GM12878 (cell line): Measurements from ENCODE around the gene CXXC4. TPM values are rescaled to one million over a fixed set of nuclear protein-coding genes. Genes with fewer than 3 reads are reported as not detected.

ENCODE experiments used
- ATAC-seq: fragments of 200-7000 bp; cut with Tn5 transposase; 3 replicates; pipeline ENCODE4 v1.9.1; 2020; ENCODE audit warnings: mild to moderate bottlenecking, moderate library complexity
- BruUV-seq: library from RNA; stranded (reverse); fragments of 400-500 nt; replicated peaks from 2 replicates; lab custom pipeline; 2021; lab: Mats Ljungman, UMichigan
- CTCF ChIA-PET: fragments of 300-600 bp; sonication (Branson Sonifier 250); formaldehyde crosslinking; extraction: SDS; loops from one replicate; lab custom pipeline; 2021; ENCODE audit warnings: inconsistent platforms; lab: Yijun Ruan, JAX
- POLR2A ChIA-PET: fragments of 350-600 bp; formaldehyde crosslinking; extraction: SDS; loops from one replicate; lab custom pipeline; 2021; ENCODE audit warnings: inconsistent platforms; lab: Charles Lee
- RAD21 ChIA-PET: fragments of 300-600 bp; sonication (Branson Sonifier 250); formaldehyde crosslinking; loops from one replicate; lab custom pipeline; 2023; ENCODE audit warnings: antibody characterized with exemption; ENCODE audit not compliant: unreplicated experiment; lab: Charles Lee
- SMC1A ChIA-PET: fragments of 300-600 bp; sonication (Branson Sonifier 250); formaldehyde crosslinking; loops from one replicate; lab custom pipeline; 2023; ENCODE audit not compliant: unreplicated experiment, uncharacterized antibody; lab: Charles Lee
- DNase-seq: peaks from one replicate; pipeline ENCODE4 v3.0.0-alpha.2; 2011; ENCODE audit warnings: low read depth, low spot score
- FAIRE-seq: peaks from 3 replicates; lab custom pipeline; 2011; peaks lifted over from hg19 to GRCh38; lab: Jason Lieb, UNC
- H2AFZ ChIP-seq: 2 replicates; pipeline ENCODE4 v1.6.0; 2011; ENCODE audit warnings: low read depth, low read length, control low read depth; ENCODE audit not compliant: control insufficient read depth
- H3K27ac ChIP-seq: 2 replicates; pipeline ENCODE4 v1.5.1; 2011; ENCODE audit warnings: control low read depth; ENCODE audit not compliant: control insufficient read depth, insufficient read depth
- H3K27me3 ChIP-seq, 2 experiments: replicated peaks in 1 of 2; 2 replicates each; pipeline versions ENCODE4 v1.6.0 to v1.6.1; 2011; ENCODE audit warnings: low read length in 1 of 2; ENCODE audit not compliant: control insufficient read depth in 2 of 2, insufficient read depth in 2 of 2
- H3K36me3 ChIP-seq, 2 experiments: 2 replicates each; pipeline ENCODE4 v1.5.1; 2011; ENCODE audit warnings: low read length in 1 of 2; ENCODE audit not compliant: control insufficient read depth in 2 of 2, insufficient read depth in 2 of 2
- H3K4me1 ChIP-seq: 2 replicates; pipeline ENCODE4 v1.6.1; 2011; ENCODE audit warnings: mild to moderate bottlenecking, low read length, moderate library complexity, mixed read lengths; ENCODE audit not compliant: control insufficient read depth, insufficient read depth
- H3K4me2 ChIP-seq: 2 replicates; pipeline ENCODE4 v1.6.0; 2011; ENCODE audit warnings: control low read depth; ENCODE audit not compliant: control insufficient read depth, insufficient read depth
- H3K4me3 ChIP-seq: fragments of 200-600 bp; sonication (generic); 2 replicates; pipeline ENCODE4 v1.5.1; 2016
- H3K79me2 ChIP-seq: 2 replicates; pipeline ENCODE4 v1.6.0; 2011; ENCODE audit warnings: low read length; ENCODE audit not compliant: control insufficient read depth, insufficient read depth
- H3K9ac ChIP-seq: 2 replicates; pipeline ENCODE4 v1.8.0; 2011; ENCODE audit warnings: low read length, control low read depth, mixed read lengths; ENCODE audit not compliant: control insufficient read depth, insufficient read depth
- H3K9me3 ChIP-seq: replicated peaks from 3 replicates; pipeline ENCODE4 v1.5.1; 2011; ENCODE audit warnings: mild to moderate bottlenecking, low read length; ENCODE audit not compliant: control insufficient read depth, insufficient read depth
- H4K20me1 ChIP-seq: 2 replicates; pipeline ENCODE4 v1.6.0; 2011; ENCODE audit not compliant: control insufficient read depth, insufficient read depth
- CBX5 ChIP-seq: sonication (generic); IDR thresholded peaks from 2 replicates; pipeline ENCODE4 v1.6.1; 2016; ENCODE audit warnings: low read depth, moderate library complexity, mild to moderate bottlenecking, inconsistent platforms
- IRF3 ChIP-seq: fragments of 450-650 bp; IDR thresholded peaks from 2 replicates; pipeline ENCODE4 v1.6.1; 2014; ENCODE audit warnings: mild to moderate bottlenecking
- JUNB ChIP-seq: IDR thresholded peaks from 2 replicates; pipeline ENCODE4 v1.6.1; 2016; ENCODE audit warnings: antibody characterized with exemption, mild to moderate bottlenecking
- NBN ChIP-seq: fragments of 450-650 bp; IDR thresholded peaks from 2 replicates; pipeline ENCODE4 v1.6.1; 2016
- NFYB ChIP-seq: IDR thresholded peaks from 2 replicates; pipeline ENCODE4 v1.6.1; 2011; ENCODE audit warnings: low read depth, mild to moderate bottlenecking, low read length, improper control_type of control experiment, moderate library complexity; ENCODE audit not compliant: insufficient read depth
- NR2F1 ChIP-seq: fragments of 450-650 bp; conservative IDR thresholded peaks from 2 replicates; pipeline ENCODE4 v1.6.1; 2017; ENCODE audit warnings: mild to moderate bottlenecking
- PAX5 ChIP-seq: IDR thresholded peaks from 2 replicates; pipeline ENCODE4 v1.6.1; 2011; ENCODE audit warnings: low read depth, low read length, borderline replicate concordance
- PKNOX1 ChIP-seq: fragments of 450-650 bp; IDR thresholded peaks from 2 replicates; pipeline ENCODE4 v1.6.1; 2016; ENCODE audit warnings: mild to moderate bottlenecking
- POLR2A ChIP-seq: IDR thresholded peaks from 2 replicates; pipeline ENCODE4 v1.6.1; 2011; ENCODE audit warnings: low read depth, mild to moderate bottlenecking, low read length
- POLR2AphosphoS5 ChIP-seq: IDR thresholded peaks from 2 replicates; pipeline ENCODE4 v1.6.1; 2011; ENCODE audit warnings: mild to moderate bottlenecking, low read length, inconsistent platforms
- RB1 ChIP-seq: fragments of 450-650 bp; formaldehyde crosslinking; IDR thresholded peaks from 2 replicates; pipeline ENCODE4 v1.6.1; 2017; ENCODE audit warnings: mild to moderate bottlenecking, borderline replicate concordance
- SMAD1 ChIP-seq: fragments of 450-650 bp; IDR thresholded peaks from 2 replicates; pipeline ENCODE4 v1.6.1; 2018; ENCODE audit warnings: mild to moderate bottlenecking, low read depth; ENCODE audit not compliant: partially characterized antibody
- TAF1 ChIP-seq: IDR thresholded peaks from 2 replicates; pipeline ENCODE4 v1.6.1; 2011; ENCODE audit warnings: mild to moderate bottlenecking, low read depth, low read length, borderline replicate concordance
- TCF7 ChIP-seq: IDR thresholded peaks from 2 replicates; pipeline ENCODE4 v1.6.1; 2014; ENCODE audit warnings: antibody characterized with exemption, borderline replicate concordance
- USF2 ChIP-seq: IDR thresholded peaks from 2 replicates; pipeline ENCODE4 v1.6.1; 2011; ENCODE audit warnings: low read depth, low read length, improper control_type of control experiment, borderline replicate concordance
- ZBTB4 ChIP-seq: fragments of 450-650 bp; formaldehyde crosslinking; IDR thresholded peaks from 2 replicates; pipeline ENCODE4 v1.4.0; 2022; ENCODE audit warnings: mild to moderate bottlenecking, moderate library complexity
- ZZZ3 ChIP-seq: IDR thresholded peaks from 2 replicates; pipeline ENCODE4 v1.6.1; 2011; ENCODE audit warnings: low read depth; ENCODE audit not compliant: control insufficient read depth, insufficient read length
- WGBS: methylation state at CpG from one replicate; pipeline ENCODE4 v1.1.6; 2016; ENCODE audit warnings: low lambda C conversion rate; ENCODE audit not compliant: insufficient replicate concordance, insufficient coverage; ENCODE audit errors: missing lambda C conversion rate; 5-methylcytosine and 5-hydroxymethylcytosine counted together
- in situ Hi-C: fragments of 300-500 bp; cut with MboI; formaldehyde crosslinking; loops from 9 replicates; pipeline ENCODE4 v1.14.3; 2018; ENCODE audit warnings: mixed read lengths
- intact Hi-C: fragments of 100-400 bp; cut with micrococcal nuclease; formaldehyde crosslinking; loops from one replicate; pipeline ENCODE4 v1.14.2; 2022; ENCODE audit not compliant: unreplicated experiment
- polyA plus RNA-seq, 11 experiments: library from polyadenylated mRNA; depleted of rRNA in 4 of 11; unstranded in 6 of 11; stranded (reverse) in 5 of 11; fragments of >200 nt; fragmentation: Nextera tagmentation in 4 of 11; fragmentation: Illumina TruSeq in 1 of 11; extraction: Ambion mirVana in 4 of 11; extraction: Trizol in 1 of 11; gene quantifications; 1 replicate in 1 of 11; 2 replicates in 10 of 11; pipeline versions ENCODE4 v1.2.1 to v1.2.3, GENCODE V29; 2011 to 2016; ENCODE audit warnings: inconsistent platforms in 2 of 11, missing spikeins in 2 of 11, low read depth in 1 of 11
- total RNA-seq, 4 experiments: library from RNA; depleted of rRNA in 3 of 4; stranded (reverse); fragments of >200 nt in 3 of 4; fragmentation: Illumina TruSeq in 1 of 4; extraction: Trizol in 1 of 4; gene quantifications; 2 replicates each; pipeline versions ENCODE4 v1.2.1 to v1.2.3, GENCODE V29; 2013 to 2021

Gene CXXC4
- total and polyA plus RNA-seq, 10 of the 15 experiments (the other 5 are each of a cell fraction or from before 2014, with no cell fraction given): 4.2 to 17.0 (median 7.8) TPM

- POLR2A ChIA-PET: interaction anchor here (0.9 to 1.4 kb wide), 2 partner anchors 29 to 39 kb away, joined by 3 read pairs; no protein-coding TSS in a partner anchor
- WGBS: under 1% methylated on average over 23 of the region's 55 CpGs
- Histone ChIP-seq H3K27ac (peak overlapping the region; percentile 97), H3K9me3 (no peaks in the 10 kb centered on the region), H2AFZ (peak overlapping the region; percentile 83), H3K4me2 (peak overlapping the region; percentile 94), H3K79me2 (peaks cover 58% of the 10 kb centered on the region), H3K9ac (peak overlapping the region; percentile 89), H3K4me3 (peak overlapping the region; percentile 78), H4K20me1 (no peaks in the 10 kb centered on the region), H3K4me1 (peaks cover 16% of the 10 kb centered on the region), H3K36me3 (no peaks in the 10 kb centered on the region), H3K27me3 (no peaks in the 10 kb centered on the region)
- no peak for DNase-seq
- BruUV-seq: TSS peak; percentile 84
- RAD21 ChIA-PET: interaction anchor here (0.6 to 1.5 kb wide), 8 partner anchors 16 to 956 kb away, joined by 3 to 5 read pairs (median 3); no protein-coding TSS in a partner anchor
- peak; percentile 7 for ATAC-seq
- no peak for FAIRE-seq
- in situ Hi-C loops (loop anchor here (10.0 kb wide), 1 partner anchor 374 kb away; no protein-coding TSS in a partner anchor), intact Hi-C loops (loop anchor here (1.0 to 10.0 kb wide), 8 partner anchors 251 to 1664 kb away; partner anchors contain the start of genes PPA2, TET2 and UBE2D3)
- CTCF ChIA-PET: interaction anchor here (0.7 to 1.3 kb wide), 5 partner anchors 10 to 264 kb away, joined by 3 read pairs; no protein-coding TSS in a partner anchor
- SMC1A ChIA-PET: interaction anchor here (0.6 to 1.7 kb wide), 6 partner anchors 9 to 259 kb away, joined by 3 to 11 read pairs (median 4); no protein-coding TSS in a partner anchor
- TF ChIP-seq NR2F1 (peak; percentile 93), PKNOX1 (peak; percentile 47; the same call in 1 of the 2 replicates), TCF7 (no peak), IRF3 (no peak), POLR2AphosphoS5 (peak; percentile 59), ZZZ3 (no peak), POLR2A (peak; percentile 63), NBN (0 out of 2 replicates have a peak, but pooled peaks have one; percentile 19), NFYB (no peak), CBX5 (no peak), SMAD1 (peak; percentile 65), ZBTB4 (CRISPR knock-in tag) (no peak), PAX5 (0 out of 2 replicates have a peak, but pooled peaks have one; percentile 28), JUNB (peak; percentile 34; the same call in 1 of the 2 replicates), RB1 (no peak; the same call in 1 of the 2 replicates), TAF1 (0 out of 2 replicates have a peak, but pooled peaks have one; percentile 25), USF2 (no peak)
These were observed 3.8 kb downstream of the CXXC4 start for GRCh38 chr4:104490770-104491480.
